Endodermal cell (in vitro differentiated cells): ENCODE measurements around the gene PCTP. TPM values are rescaled to one million over a fixed set of nuclear protein-coding genes. Genes with fewer than 3 reads are reported as not detected.

Source experiments
- DNase-seq: peaks from one replicate; pipeline ENCODE4 v3.0.0-alpha.2; 2017
- H3K27ac ChIP-seq: 2 replicates; pipeline ENCODE4 v1.5.1; 2013; ENCODE audit warnings: mild to moderate bottlenecking, low read depth, low read length, moderate library complexity
- H3K27me3 ChIP-seq: 2 replicates; pipeline ENCODE4 v1.6.1; 2013; ENCODE audit warnings: mild to moderate bottlenecking, low read length, moderate library complexity; ENCODE audit not compliant: insufficient read depth, control insufficient read depth, poor library complexity, severe bottlenecking
- H3K36me3 ChIP-seq: 2 replicates; pipeline ENCODE4 v1.7.0; 2013; ENCODE audit warnings: mild to moderate bottlenecking, low read length, moderate library complexity; ENCODE audit not compliant: control insufficient read depth, insufficient read depth
- H3K4me1 ChIP-seq: one replicate; pipeline ENCODE4 v1.7.0; 2013; ENCODE audit warnings: low read length; ENCODE audit not compliant: control insufficient read depth, insufficient read depth
- H3K4me3 ChIP-seq: 2 replicates; pipeline ENCODE4 v1.5.1; 2013; ENCODE audit warnings: mild to moderate bottlenecking, low read length, moderate library complexity
- H3K9ac ChIP-seq: 2 replicates; pipeline ENCODE4 v1.6.1; 2013; ENCODE audit warnings: mild to moderate bottlenecking, low read length, moderate library complexity; ENCODE audit not compliant: poor library complexity, severe bottlenecking; ENCODE audit errors: extremely low read depth
- H3K9me3 ChIP-seq: 2 replicates; pipeline ENCODE4 v1.6.1; 2013; ENCODE audit warnings: mild to moderate bottlenecking, low read length, moderate library complexity; ENCODE audit not compliant: control insufficient read depth
- H3K27ac Mint-ChIP-seq: 2 replicates; pipeline ENCODE4 v1.8.0; 2020; ENCODE audit warnings: mixed read lengths
- H3K27me3 Mint-ChIP-seq: 2 replicates; pipeline ENCODE4 v1.8.0; 2021; ENCODE audit warnings: mild to moderate bottlenecking, mixed read lengths; ENCODE audit not compliant: insufficient read depth
- H3K36me3 Mint-ChIP-seq: 2 replicates; pipeline ENCODE4 v1.8.0; 2020; ENCODE audit warnings: low read depth, mixed read lengths
- H3K4me1 Mint-ChIP-seq: 2 replicates; pipeline ENCODE4 v1.8.0; 2020; ENCODE audit warnings: mixed read lengths
- H3K4me3 Mint-ChIP-seq: 2 replicates; pipeline ENCODE4 v1.8.0; 2020; ENCODE audit warnings: mild to moderate bottlenecking, moderate library complexity, mixed read lengths
- H3K9me3 Mint-ChIP-seq: 2 replicates; pipeline ENCODE4 v1.8.0; 2020; ENCODE audit warnings: mild to moderate bottlenecking, mixed read lengths
- CTCF ChIP-seq: fragments of 200-600 bp; sonication (generic); conservative IDR thresholded peaks from 2 replicates; pipeline ENCODE4 v1.5.0; 2021; ENCODE audit warnings: antibody characterized with exemption, mild to moderate bottlenecking
- WGBS, 2 experiments: methylation state at CpG; one replicate each; pipeline versions ENCODE4 v1.1.5 to v1.1.7; 2013; ENCODE audit warnings: missing lambda C conversion rate in 2 of 2, mixed read lengths in 1 of 2; ENCODE audit not compliant: insufficient coverage in 1 of 2, insufficient read length in 1 of 2; 5-methylcytosine and 5-hydroxymethylcytosine counted together
- total RNA-seq, 2 donors: library from RNA; stranded (reverse); fragmentation: NEBNext Ultra II Directional in 1 of 2; extraction: Animal tissue kit (Norgen Biotek cat#: 25700) in 1 of 2; gene quantifications; 2 replicates in 1 of 2; 3 replicates in 1 of 2; pipeline ENCODE4 v1.2.1, GENCODE V29; 2021

Gene PCTP
- total RNA-seq, 2 donors from 2014 or later: 29.0 to 47.2 TPM

- H3K4me1 ChIP-seq: no peaks in the 10 kb centered on the region
- no peak overlapping the region for H3K27ac ChIP-seq
- WGBS, 2 experiments: 97 to 100% methylated on average over 1 of the region's 1 CpG
- Mint-ChIP-seq H3K4me1 (peaks cover 15% of the 10 kb centered on the region), H3K9me3 (no peaks in the 10 kb centered on the region), H3K27me3 (no peaks in the 10 kb centered on the region), H3K4me3 (no peak overlapping the region), H3K36me3 (peaks cover 18% of the 10 kb centered on the region), H3K27ac (no peak overlapping the region)
- H3K9ac ChIP-seq: no peak overlapping the region
- H3K4me3 ChIP-seq: no peak overlapping the region
- no peak for TF ChIP-seq CTCF
- DNase-seq: no peak
- H3K27me3 ChIP-seq: no peaks in the 10 kb centered on the region
- peaks cover 32% of the 10 kb centered on the region for H3K36me3 ChIP-seq
- H3K9me3 ChIP-seq: no peaks in the 10 kb centered on the region
Measured at GRCh38 chr17:55757659-55758058, 6.8 kb downstream of the PCTP start.

DNA sequence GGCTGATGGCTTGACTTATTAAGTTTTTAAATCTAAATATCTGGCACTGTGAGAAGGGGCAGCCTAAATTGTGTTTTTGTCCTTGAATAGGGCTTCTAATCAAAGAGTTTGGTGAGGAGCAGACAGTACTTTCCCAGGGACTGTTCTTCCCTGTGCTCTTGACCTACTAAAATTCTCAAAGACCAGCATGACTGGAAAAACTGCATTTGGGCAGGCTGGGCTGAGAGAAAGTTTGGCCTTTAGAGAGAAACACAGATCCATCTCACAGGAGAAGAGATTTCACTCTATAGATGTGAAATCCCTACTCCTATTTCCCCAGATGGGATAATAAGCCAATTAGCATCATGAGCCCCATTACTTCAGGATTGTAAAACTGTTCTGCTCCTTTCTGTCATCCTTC is 7.3 kb downstream of the PCTP start:
- H3K27ac Mint-ChIP-seq: no peak overlapping the region
- H3K36me3 Mint-ChIP-seq: peaks cover 18% of the 10 kb centered on the region
- no peak for DNase-seq

GRCh38 chr17:55760643-55761355 is 9.9 kb downstream of the PCTP start:
- TF ChIP-seq CTCF: no peak
- peaks cover 19% of the 10 kb centered on the region for H3K36me3 ChIP-seq
- Mint-ChIP-seq H3K4me3 (no peak overlapping the region), H3K4me1 (peaks cover 13% of the 10 kb centered on the region), H3K27ac (no peak overlapping the region), H3K27me3 (no peaks in the 10 kb centered on the region), H3K9me3 (no peaks in the 10 kb centered on the region), H3K36me3 (peaks cover 3% of the 10 kb centered on the region)
- no peak for DNase-seq
- no peak overlapping the region for H3K9ac ChIP-seq
- no peak overlapping the region for H3K4me3 ChIP-seq
- H3K4me1 ChIP-seq: no peaks in the 10 kb centered on the region
- WGBS, 2 experiments: 83% methylated on average over 3 of the region's 3 CpGs; no CpG with 5 or more reads in 1 of the 2 experiments
- no peaks in the 10 kb centered on the region for H3K27me3 ChIP-seq
- H3K9me3 ChIP-seq: no peaks in the 10 kb centered on the region
- no peak overlapping the region for H3K27ac ChIP-seq

More for the DNA sequence above, 7.3 kb downstream of the PCTP start:
- H3K4me3 ChIP-seq: no peak overlapping the region
- no peak overlapping the region for H3K4me3 Mint-ChIP-seq
- no peaks in the 10 kb centered on the region for H3K27me3 ChIP-seq
- peaks cover 13% of the 10 kb centered on the region for H3K4me1 Mint-ChIP-seq
- H3K27ac ChIP-seq: no peak overlapping the region
- no peaks in the 10 kb centered on the region for H3K9me3 ChIP-seq
- H3K9ac ChIP-seq: no peak overlapping the region
- H3K4me1 ChIP-seq: no peaks in the 10 kb centered on the region
- H3K9me3 Mint-ChIP-seq: no peaks in the 10 kb centered on the region
- TF ChIP-seq CTCF: no peak
- no peaks in the 10 kb centered on the region for H3K27me3 Mint-ChIP-seq
- peaks cover 33% of the 10 kb centered on the region for H3K36me3 ChIP-seq
